Activated naive CD8-positive, alpha-beta T cell (primary cell): ENCODE results near the gene CD22.

Experiments used
- H3K27ac Mint-ChIP-seq: one replicate; pipeline ENCODE4 v1.8.0; 2021; ENCODE audit warnings: mixed read lengths
- H3K27me3 Mint-ChIP-seq: one replicate; pipeline ENCODE4 v1.8.0; 2021; ENCODE audit warnings: mixed read lengths
- H3K36me3 Mint-ChIP-seq: one replicate; pipeline ENCODE4 v1.8.0; 2021; ENCODE audit warnings: mixed read lengths
- H3K4me1 Mint-ChIP-seq: one replicate; pipeline ENCODE4 v1.8.0; 2021; ENCODE audit warnings: low read depth, mixed read lengths
- H3K4me3 Mint-ChIP-seq: one replicate; pipeline ENCODE4 v1.8.0; 2021; ENCODE audit warnings: mild to moderate bottlenecking, mixed read lengths
- H3K9me3 Mint-ChIP-seq: one replicate; pipeline ENCODE4 v1.8.0; 2021; ENCODE audit warnings: low read depth, mixed read lengths

The CD22 gene

DNA sequence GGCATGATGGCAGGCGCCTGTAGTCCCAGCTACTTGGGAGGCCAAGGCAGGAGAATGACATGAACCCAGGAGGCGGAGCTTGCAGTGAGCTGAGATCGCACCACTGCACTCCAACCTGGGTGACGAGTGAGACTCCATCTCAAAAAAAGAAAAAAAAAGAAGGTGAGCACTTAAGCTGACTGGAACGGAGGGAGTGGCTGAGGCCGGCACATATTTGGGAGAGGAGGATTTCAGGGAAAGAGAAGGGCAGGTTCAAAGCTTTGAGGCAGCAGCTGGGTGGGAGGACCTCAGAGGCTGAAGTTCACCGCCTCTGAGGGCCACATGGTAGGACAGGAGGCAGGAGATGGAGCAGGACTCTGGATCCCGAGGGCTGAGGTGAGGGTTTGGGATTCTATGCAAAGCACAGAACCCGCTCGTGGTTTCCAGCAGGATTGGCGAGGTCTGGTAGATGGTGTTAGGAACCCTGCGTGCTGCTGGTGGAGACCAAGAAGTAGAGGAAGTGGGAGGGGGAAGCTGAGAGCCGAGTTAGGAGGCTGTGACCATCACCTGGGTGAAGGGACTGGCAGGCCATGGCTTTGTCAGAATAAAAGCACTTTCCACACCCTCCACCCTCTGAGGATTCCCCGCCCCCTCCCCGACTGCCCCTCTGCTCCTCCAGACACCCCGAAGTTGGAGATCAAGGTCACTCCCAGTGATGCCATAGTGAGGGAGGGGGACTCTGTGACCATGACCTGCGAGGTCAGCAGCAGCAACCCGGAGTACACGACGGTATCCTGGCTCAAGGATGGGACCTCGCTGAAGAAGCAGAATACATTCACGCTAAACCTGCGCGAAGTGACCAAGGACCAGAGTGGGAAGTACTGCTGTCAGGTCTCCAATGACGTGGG is 8.4 kb downstream of the CD22 start:
- H3K9me3 Mint-ChIP-seq, result no peaks in the 10 kb centered on the region
- no peak overlapping the region for H3K4me3 Mint-ChIP-seq
- no peaks in the 10 kb centered on the region for H3K36me3 Mint-ChIP-seq
- H3K27ac Mint-ChIP-seq, result peak overlapping the region; percentile 28
- peaks cover 12% of the 10 kb centered on the region for H3K4me1 Mint-ChIP-seq
- H3K27me3 Mint-ChIP-seq, result peaks cover under 1% of the 10 kb centered on the region

DNA sequence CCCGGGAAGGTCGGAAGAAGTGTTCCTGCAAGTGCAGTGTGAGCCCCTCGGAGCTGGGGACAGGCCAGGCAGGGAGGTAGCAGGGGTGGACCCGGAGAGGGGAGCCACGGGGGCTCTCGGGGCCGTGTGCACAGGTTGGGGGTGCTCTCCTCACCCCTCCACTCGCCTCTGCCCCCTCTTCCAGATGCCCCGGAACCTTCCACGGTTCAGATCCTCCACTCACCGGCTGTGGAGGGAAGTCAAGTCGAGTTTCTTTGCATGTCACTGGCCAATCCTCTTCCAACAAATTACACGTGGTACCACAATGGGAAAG is 9.0 kb downstream of the CD22 start:
- Mint-ChIP-seq H3K4me3 (no peak overlapping the region), H3K27me3 (peaks cover 2% of the 10 kb centered on the region), H3K36me3 (no peaks in the 10 kb centered on the region), H3K9me3 (no peaks in the 10 kb centered on the region), H3K4me1 (peaks cover 7% of the 10 kb centered on the region), H3K27ac (no peak overlapping the region)

DNA sequence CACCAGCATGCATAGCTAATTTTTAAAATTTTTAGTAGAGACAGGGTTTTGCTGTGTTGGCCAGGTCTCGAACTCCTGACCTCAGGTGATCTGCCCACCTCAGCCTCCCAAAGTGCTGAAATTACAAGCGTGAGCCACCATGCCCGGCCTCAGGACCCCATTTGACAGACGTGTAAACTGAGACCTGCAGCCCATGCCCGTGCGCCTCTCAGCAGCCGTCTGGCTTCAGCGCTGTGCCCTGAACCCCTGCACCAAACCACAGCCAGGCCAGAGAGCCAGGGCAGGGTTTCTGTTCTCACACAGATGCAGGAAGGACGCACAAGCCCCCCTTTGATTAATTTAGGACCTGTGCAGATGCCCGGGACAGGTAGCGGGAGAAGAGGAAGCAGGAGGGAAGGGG is 11.4 kb downstream of the CD22 start:
- no peak overlapping the region for H3K4me3 Mint-ChIP-seq
- H3K36me3 Mint-ChIP-seq, result no peaks in the 10 kb centered on the region
- H3K4me1 Mint-ChIP-seq, result no peaks in the 10 kb centered on the region
- peaks cover 2% of the 10 kb centered on the region for H3K27me3 Mint-ChIP-seq
- no peaks in the 10 kb centered on the region for H3K9me3 Mint-ChIP-seq
- H3K27ac Mint-ChIP-seq, result no peak overlapping the region

DNA sequence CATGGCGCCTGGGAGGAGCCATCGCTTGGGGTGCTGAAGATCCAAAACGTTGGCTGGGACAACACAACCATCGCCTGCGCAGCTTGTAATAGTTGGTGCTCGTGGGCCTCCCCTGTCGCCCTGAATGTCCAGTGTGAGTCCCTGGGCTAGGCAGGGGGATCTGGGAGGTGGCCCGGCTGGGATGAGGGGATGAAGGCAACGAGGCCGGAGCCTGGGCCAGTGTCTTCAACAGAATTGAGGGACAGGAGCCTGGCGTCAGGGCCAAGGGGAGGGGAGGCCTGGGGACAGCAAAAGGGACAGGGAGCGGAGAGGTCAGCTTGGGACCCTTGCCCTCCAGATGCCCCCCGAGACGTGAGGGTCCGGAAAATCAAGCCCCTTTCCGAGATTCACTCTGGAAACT is 12.0 kb downstream of the CD22 start:
- Mint-ChIP-seq H3K36me3 (no peaks in the 10 kb centered on the region), H3K4me3 (no peak overlapping the region), H3K9me3 (no peaks in the 10 kb centered on the region), H3K4me1 (peaks cover 5% of the 10 kb centered on the region), H3K27ac (no peak overlapping the region), H3K27me3 (peaks cover 2% of the 10 kb centered on the region)

DNA sequence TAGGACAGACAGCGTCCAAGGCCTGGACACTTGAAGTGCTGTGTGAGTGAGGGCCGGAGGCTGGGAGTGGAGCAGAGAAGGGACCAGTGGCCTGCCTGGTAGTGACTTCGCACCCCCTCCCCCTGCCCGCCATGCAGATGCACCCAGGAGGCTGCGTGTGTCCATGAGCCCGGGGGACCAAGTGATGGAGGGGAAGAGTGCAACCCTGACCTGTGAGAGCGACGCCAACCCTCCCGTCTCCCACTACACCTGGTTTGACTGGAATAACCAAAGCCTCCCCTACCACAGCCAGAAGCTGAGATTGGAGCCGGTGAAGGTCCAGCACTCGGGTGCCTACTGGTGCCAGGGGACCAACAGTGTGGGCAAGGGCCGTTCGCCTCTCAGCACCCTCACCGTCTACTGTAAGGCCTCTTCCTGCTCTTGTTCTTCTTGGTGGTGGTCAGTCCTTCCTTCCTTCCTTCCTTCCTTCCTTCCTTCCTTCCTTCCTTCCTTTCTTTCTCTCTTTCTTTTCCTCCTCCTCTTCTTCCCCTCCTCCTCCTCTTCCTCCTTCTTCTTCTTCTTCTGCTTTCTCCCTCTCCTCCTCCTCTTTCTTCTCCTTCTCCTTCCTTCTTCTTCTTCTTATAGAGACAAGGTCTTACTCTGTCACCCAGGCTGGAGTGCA is 12.7 kb downstream of the CD22 start:
- Mint-ChIP-seq H3K4me3 (no peak overlapping the region), H3K9me3 (no peaks in the 10 kb centered on the region), H3K36me3 (no peaks in the 10 kb centered on the region), H3K27ac (peak overlapping the region; percentile 16), H3K4me1 (peaks cover 12% of the 10 kb centered on the region), H3K27me3 (peaks cover 2% of the 10 kb centered on the region)

DNA sequence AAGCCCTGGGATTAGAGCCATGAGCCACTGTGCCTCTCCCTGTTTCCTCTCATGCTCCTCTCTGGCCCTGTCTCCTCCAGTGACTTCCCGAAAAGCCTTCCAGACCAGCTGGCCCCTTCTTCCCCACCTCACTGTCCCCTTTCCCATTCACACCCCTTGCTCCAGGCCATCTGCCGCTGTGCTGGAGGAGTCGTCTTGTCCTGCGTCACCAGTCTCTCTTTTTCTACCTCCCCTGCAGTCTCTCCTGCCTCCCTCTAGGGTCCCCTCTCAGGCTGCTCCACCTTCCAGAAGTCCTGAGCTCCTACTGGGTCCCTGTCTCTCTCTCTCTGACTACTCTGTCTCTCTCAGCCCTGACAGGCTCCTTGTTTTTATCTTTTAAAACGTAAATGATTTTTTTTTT is 13.4 kb downstream of the CD22 start:
- Mint-ChIP-seq H3K4me1 (peaks cover 19% of the 10 kb centered on the region), H3K27ac (no peak overlapping the region), H3K27me3 (peaks cover 2% of the 10 kb centered on the region), H3K4me3 (no peak overlapping the region), H3K36me3 (no peaks in the 10 kb centered on the region), H3K9me3 (no peaks in the 10 kb centered on the region)

DNA sequence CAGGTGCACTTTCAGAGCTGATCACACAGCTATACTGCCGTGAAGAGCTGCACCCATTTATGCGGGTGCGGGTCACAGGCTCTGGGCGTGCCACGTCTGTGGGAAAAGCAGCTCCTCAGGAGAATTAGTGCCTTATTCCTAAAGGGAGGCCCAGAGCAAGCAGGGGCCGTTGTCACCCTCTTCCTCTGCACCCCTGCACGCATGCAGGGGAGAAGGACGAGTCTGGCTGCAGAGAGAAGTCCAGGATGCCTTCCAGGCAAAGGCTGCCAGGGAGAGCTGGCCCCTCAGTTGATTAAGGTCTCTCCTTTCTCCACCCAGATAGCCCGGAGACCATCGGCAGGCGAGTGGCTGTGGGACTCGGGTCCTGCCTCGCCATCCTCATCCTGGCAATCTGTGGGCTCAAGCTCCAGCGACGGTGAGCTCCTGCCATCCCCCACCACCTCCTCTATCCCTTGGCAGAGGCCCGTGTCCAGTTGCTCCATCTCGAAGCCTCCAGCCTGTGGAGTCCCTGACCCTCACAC is 15.6 kb downstream of the CD22 start:
- no peaks in the 10 kb centered on the region for H3K36me3 Mint-ChIP-seq
- H3K9me3 Mint-ChIP-seq, result no peaks in the 10 kb centered on the region
- H3K4me3 Mint-ChIP-seq, result no peak overlapping the region
- peaks cover 2% of the 10 kb centered on the region for H3K27me3 Mint-ChIP-seq
- no peak overlapping the region for H3K27ac Mint-ChIP-seq
- peaks cover 27% of the 10 kb centered on the region for H3K4me1 Mint-ChIP-seq

DNA sequence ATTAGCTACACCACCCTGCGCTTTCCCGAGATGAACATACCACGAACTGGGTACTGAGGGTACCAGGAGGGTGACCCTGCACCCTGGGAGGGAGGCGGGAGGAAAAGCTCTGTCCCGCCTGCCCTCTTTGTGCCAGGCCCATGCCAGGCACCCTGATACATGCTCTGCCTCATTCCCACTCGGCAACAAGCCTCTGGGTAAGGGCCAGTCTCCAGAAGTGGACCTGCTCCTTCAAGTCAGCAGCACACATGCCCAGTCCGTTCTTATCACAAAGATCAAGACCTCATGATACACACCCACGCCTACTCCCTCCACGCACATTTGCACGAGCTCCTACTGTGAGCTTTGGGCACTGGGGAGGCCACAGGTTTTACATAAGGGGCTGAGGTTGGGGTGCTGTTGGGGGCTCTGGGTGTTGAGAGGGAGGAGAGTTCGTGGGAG is 16.7 kb downstream of the CD22 start:
- peaks cover 2% of the 10 kb centered on the region for H3K27me3 Mint-ChIP-seq
- no peaks in the 10 kb centered on the region for H3K9me3 Mint-ChIP-seq
- no peaks in the 10 kb centered on the region for H3K36me3 Mint-ChIP-seq
- peak overlapping the region; percentile 96 for H3K27ac Mint-ChIP-seq
- H3K4me3 Mint-ChIP-seq, result no peak overlapping the region
- H3K4me1 Mint-ChIP-seq, result peaks cover 27% of the 10 kb centered on the region

DNA sequence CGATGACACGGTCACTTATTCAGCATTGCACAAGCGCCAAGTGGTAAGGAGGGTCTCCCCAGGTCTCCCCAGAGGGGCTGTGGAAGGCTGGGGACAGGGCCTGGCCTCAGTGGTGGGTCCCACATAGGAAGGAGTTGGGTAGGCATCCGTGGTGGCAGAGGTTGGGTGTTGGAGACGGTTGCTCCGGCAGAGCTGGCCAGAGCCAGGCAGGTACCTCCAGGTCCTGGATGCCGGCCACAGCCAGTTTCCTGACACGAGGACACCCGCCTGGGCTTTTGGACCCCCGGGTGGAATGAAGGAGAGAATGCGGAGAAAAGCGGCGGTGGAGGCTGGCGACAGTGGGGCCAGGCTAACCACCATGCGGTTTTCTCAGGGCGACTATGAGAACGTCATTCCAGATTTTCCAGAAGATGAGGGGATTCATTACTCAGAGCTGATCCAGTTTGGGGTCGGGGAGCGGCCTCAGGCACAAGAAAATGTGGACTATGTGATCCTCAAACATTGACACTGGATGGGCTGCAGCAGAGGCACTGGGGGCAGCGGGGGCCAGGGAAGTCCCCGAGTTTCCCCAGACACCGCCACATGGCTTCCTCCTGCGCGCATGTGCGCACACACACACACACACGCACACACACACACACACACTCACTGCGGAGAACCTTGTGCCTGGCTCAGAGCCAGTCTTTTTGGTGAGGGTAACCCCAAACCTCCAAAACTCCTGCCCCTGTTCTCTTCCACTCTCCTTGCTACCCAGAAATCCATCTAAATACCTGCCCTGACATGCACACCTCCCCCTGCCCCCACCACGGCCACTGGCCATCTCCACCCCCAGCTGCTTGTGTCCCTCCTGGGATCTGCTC is 17.4 kb downstream of the CD22 start:
- Mint-ChIP-seq H3K4me1 (peaks cover 27% of the 10 kb centered on the region), H3K27me3 (peaks cover 2% of the 10 kb centered on the region), H3K9me3 (no peaks in the 10 kb centered on the region), H3K4me3 (peak overlapping the region; percentile 80), H3K27ac (peak overlapping the region; percentile 96), H3K36me3 (no peaks in the 10 kb centered on the region)

DNA sequence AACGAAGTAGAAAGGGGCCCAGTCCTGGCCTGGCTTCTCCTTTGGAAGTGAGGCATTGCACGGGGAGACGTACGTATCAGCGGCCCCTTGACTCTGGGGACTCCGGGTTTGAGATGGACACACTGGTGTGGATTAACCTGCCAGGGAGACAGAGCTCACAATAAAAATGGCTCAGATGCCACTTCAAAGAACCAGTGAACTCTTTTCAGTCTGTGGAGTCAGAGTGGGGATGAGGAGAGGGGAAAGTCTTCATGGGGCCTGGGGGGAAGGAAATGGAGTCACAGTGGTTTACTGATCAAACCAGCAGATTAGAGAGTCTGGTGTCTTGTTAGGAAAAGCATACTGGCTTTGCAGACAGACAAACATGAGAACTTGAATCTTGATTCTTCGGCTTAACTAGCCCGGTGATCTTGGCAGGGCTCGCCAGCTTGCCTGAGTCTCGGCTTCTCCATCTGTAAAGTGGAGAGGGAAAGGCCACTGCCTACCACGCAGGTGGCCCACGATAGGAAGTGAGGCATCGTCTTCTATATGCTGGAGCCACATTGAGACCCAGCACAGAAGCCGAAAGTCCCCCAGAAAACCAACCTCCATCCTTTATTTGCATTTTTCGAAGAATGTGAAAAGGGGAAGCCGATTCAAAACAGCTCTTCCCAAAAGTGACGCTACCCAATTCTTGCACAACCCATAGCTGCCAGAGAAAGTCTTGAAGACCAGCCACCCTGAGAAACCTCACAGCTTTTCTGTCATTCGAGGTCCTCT is 18.4 kb downstream of the CD22 start, which contains the start of gene FFAR1:
Gene FFAR1, plus strand, starts transcription at position 732 of the 759 bp plus-strand sequence. CDS start 3,650 bp downstream, outside the sequence.
- H3K36me3 Mint-ChIP-seq, result no peaks in the 10 kb centered on the region
- peak within 1 kb of the TSS; percentile 80 for H3K4me3 Mint-ChIP-seq
- peaks cover 27% of the 10 kb centered on the region for H3K4me1 Mint-ChIP-seq
- H3K27ac Mint-ChIP-seq, result peak within 1 kb of the TSS; percentile 96
- peaks cover 1% of the 10 kb centered on the region for H3K27me3 Mint-ChIP-seq
- no peaks in the 10 kb centered on the region for H3K9me3 Mint-ChIP-seq

DNA sequence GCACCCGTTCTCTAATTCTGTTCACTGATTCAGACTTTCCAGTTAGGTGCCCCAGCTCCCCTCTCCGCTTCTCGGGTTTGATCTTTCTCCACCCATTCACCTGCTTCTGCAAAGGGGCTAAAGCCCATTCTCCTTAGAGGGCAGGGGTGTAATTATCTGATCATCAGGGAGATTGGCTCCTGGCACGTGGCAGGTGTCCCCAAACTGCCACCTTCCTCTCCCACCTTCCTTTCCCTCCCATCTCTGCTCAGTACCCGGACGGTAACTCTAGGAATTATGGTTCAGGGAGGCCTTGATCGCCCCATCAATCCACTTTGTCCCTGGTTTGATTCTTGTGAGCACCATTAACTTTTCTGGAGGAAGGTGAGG is 18.9 kb downstream of the CD22 start:
- Mint-ChIP-seq H3K27ac (peak overlapping the region; percentile 96), H3K4me1 (peaks cover 31% of the 10 kb centered on the region), H3K9me3 (no peaks in the 10 kb centered on the region), H3K27me3 (no peaks in the 10 kb centered on the region), H3K36me3 (no peaks in the 10 kb centered on the region), H3K4me3 (peak overlapping the region; percentile 80)

DNA sequence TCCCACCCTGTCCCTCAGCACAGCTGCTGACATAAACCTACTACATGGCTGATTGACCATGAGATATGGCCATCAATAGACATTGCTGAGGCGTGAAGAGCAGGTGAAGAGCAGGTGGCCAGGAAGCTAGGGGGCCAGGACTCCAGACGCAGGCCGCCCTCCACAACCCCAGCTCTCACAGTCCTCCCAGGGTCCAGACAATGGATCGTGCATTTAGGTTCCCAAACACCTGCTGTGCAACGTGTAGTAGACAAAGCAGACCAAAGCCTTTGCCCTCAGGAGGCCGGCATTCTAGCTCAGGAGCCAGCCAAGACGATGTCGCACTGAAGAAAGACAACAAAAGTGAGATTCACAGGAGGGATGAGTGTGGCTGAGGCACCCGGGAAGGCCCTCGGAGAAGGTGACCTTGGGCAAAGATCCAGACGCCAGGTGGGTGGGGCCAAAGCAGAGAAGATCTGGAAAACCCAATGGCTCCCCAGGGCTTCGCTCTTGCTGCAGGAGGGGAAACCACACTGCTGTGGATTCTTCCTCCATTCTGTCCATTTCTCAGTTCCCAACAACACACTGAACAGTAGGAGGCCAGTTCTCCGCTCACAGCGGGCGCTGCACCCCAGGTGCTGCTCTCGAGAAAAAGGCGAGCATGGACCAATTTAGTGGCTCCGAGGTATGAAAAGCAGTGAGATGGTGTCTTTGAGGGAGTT is 20.1 kb downstream of the CD22 start:
- H3K27me3 Mint-ChIP-seq, result no peaks in the 10 kb centered on the region
- no peak overlapping the region for H3K4me3 Mint-ChIP-seq
- H3K27ac Mint-ChIP-seq, result no peak overlapping the region
- H3K4me1 Mint-ChIP-seq, result peaks cover 32% of the 10 kb centered on the region
- no peaks in the 10 kb centered on the region for H3K9me3 Mint-ChIP-seq
- no peaks in the 10 kb centered on the region for H3K36me3 Mint-ChIP-seq

DNA sequence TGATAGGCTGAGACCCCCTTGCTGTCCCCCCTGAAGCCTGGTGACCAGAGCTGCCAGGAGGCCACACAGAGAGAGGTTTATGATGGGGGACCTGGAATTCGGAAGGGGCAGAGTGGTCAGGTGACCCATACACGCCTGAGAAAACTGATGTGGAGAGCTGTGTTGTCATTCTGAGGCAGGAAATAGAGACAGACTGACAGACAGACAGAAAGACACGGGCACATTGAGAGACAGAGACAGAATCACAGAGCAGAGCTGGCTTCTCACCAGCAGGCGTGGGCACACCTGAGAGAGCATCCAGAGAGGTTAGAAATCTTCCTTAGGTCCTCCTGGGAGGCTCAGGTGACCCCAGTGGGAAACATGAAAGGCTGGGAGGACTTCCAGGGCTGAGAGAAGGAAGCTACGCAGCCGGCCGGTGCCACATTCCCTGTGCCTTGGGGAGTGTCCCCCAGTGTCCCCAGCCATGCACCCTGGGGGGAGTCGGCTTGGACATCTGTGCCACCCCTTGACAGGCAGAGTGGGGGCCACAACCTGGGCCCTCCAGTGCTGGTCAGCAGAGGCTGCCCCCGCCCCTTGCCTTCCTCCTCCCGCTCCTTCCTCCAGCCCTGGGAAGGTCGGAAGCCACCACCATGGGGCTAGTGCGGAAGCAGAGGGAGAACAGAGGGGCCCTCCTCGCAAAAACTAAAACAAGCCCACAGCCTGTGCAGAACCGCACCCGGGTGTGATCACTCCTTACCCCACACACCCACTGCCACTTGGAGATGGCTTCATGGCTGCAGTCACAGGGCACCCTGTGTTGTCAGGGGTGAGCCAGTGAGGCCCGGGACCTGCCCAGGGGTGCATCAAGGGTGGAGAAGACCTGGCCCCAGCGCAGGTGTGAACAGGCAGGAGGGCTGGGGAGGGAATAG is 20.9 kb downstream of the CD22 start:
- peaks cover 32% of the 10 kb centered on the region for H3K4me1 Mint-ChIP-seq
- no peaks in the 10 kb centered on the region for H3K36me3 Mint-ChIP-seq
- H3K27ac Mint-ChIP-seq, result peak overlapping the region; percentile 13
- H3K9me3 Mint-ChIP-seq, result no peaks in the 10 kb centered on the region
- H3K27me3 Mint-ChIP-seq, result no peaks in the 10 kb centered on the region
- no peak overlapping the region for H3K4me3 Mint-ChIP-seq
